CD4-positive, alpha-beta memory T cell (primary cell): ENCODE data around the gene GAB4. TPM values are rescaled to one million over a fixed set of nuclear protein-coding genes. Genes with fewer than 3 reads are reported as not detected.
"Not testable (repeated sequence)": the region's sequence is repeated elsewhere in the genome, so short reads cannot be mapped to it uniquely, and the experiment has no call there.

Source experiments
- CTCF ChIA-PET: fragments of 350-600 bp; sonication (Branson Sonifier 250); formaldehyde crosslinking; loops from one replicate; lab custom pipeline; 2021; ENCODE audit warnings: inconsistent platforms; ENCODE audit not compliant: partially characterized antibody; lab: Charles Lee
- POLR2A ChIA-PET: fragments of 350-600 bp; sonication (Branson Sonifier 250); formaldehyde crosslinking; loops from one replicate; lab custom pipeline; 2021; ENCODE audit not compliant: partially characterized antibody; lab: Charles Lee
- DNase-seq, 5 donors: peaks; one replicate each; pipeline versions ENCODE4 v3.0.0 to v3.0.0-alpha.2; 2020 to 2022; ENCODE audit warnings: mixed read lengths in 1 of 5
- H3K27ac ChIP-seq: one replicate; pipeline ENCODE4 v1.7.0; 2013; ENCODE audit warnings: low read depth, low read length
- H3K27me3 ChIP-seq: 2 replicates; pipeline ENCODE4 v1.7.0; 2013; ENCODE audit warnings: mild to moderate bottlenecking, low read length, moderate library complexity; ENCODE audit not compliant: insufficient read depth
- H3K36me3 ChIP-seq: 2 replicates; pipeline ENCODE4 v1.7.0; 2013; ENCODE audit warnings: mild to moderate bottlenecking, low read length, moderate library complexity; ENCODE audit not compliant: insufficient read depth
- H3K4me1 ChIP-seq: 2 replicates; pipeline ENCODE4 v1.7.0; 2013; ENCODE audit warnings: mild to moderate bottlenecking, low read length, moderate library complexity; ENCODE audit not compliant: insufficient read depth
- H3K4me3 ChIP-seq, 2 donors: one replicate each; pipeline ENCODE4 v1.7.0; 2013; ENCODE audit warnings: low read length in 2 of 2, mild to moderate bottlenecking in 1 of 2
- H3K9me3 ChIP-seq, 2 donors: one replicate each; pipeline ENCODE4 v1.7.0; 2013; ENCODE audit warnings: low read length in 2 of 2, control low read depth in 1 of 2; ENCODE audit not compliant: control insufficient read depth in 1 of 2
- H3K27ac Mint-ChIP-seq, 7 donors: one replicate each; pipeline ENCODE4 v1.8.0; 2020 to 2021; ENCODE audit warnings: mixed read lengths in 7 of 7, mild to moderate bottlenecking in 6 of 7, inconsistent platforms in 3 of 7, moderate library complexity in 3 of 7
- H3K27me3 Mint-ChIP-seq, 2 donors: one replicate each; pipeline ENCODE4 v1.8.0; 2020 to 2021; ENCODE audit warnings: mixed read lengths in 2 of 2
- H3K36me3 Mint-ChIP-seq, 2 donors: one replicate each; pipeline ENCODE4 v1.8.0; 2020 to 2021; ENCODE audit warnings: mixed read lengths in 2 of 2, inconsistent platforms in 1 of 2, mild to moderate bottlenecking in 1 of 2
- H3K4me1 Mint-ChIP-seq, 4 donors: one replicate each; pipeline ENCODE4 v1.8.0; 2020 to 2021; ENCODE audit warnings: mixed read lengths in 4 of 4, mild to moderate bottlenecking in 1 of 4
- H3K4me3 Mint-ChIP-seq, 8 donors: one replicate each; pipeline ENCODE4 v1.8.0; 2020 to 2021; ENCODE audit warnings: mixed read lengths in 8 of 8, mild to moderate bottlenecking in 7 of 8, moderate library complexity in 6 of 8, inconsistent platforms in 3 of 8
- H3K9me3 Mint-ChIP-seq, 8 donors: one replicate each; pipeline ENCODE4 v1.8.0; 2020 to 2021; ENCODE audit warnings: mixed read lengths in 8 of 8, mild to moderate bottlenecking in 5 of 8, inconsistent platforms in 3 of 8, moderate library complexity in 1 of 8
- intact Hi-C: fragments of 100-400 bp; cut with micrococcal nuclease; formaldehyde crosslinking; loops from one replicate; pipeline ENCODE4 v1.15.1; 2023
- polyA plus RNA-seq, 2 donors: library from polyadenylated mRNA; unstranded; fragments of 300-500 nt; fragmentation: Illumina TruSeq; gene quantifications; one replicate each; pipeline ENCODE4 v1.2.3, GENCODE V29; 2021
- total RNA-seq, 2 experiments: library from RNA; stranded (reverse); gene quantifications; one replicate each; pipeline ENCODE4 v1.2.3, GENCODE V29; 2021

The GAB4 gene
- total and polyA plus RNA-seq, 4 experiments from 2014 or later = not detected

DNA sequence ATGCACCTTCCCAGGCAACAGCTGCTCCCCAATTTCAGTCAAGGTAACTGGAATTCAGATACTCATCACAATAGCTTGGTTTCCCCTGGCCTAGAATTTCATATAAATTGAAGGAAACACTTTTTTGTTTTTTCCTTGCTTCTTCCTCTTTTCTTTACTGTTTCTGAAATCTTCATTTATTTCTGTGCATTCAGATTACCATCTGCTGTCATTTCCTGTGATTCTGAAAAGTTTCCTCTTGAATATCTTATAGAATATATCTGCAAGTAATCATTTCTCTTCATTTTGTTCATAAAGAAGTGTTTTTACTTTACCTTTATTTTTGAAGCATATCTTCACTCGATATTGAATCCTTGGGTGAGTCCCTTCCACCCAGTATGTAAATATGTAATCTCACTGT lies 85.3 kb downstream of the GAB4 start:
- no peaks in the 10 kb centered on the region for H3K27me3 ChIP-seq
- Mint-ChIP-seq H3K4me3 (no peak overlapping the region), H3K4me1 (no peaks in the 10 kb centered on the region), H3K36me3 (no peaks in the 10 kb centered on the region), H3K9me3 (no peaks in the 10 kb centered on the region), H3K27me3 (peaks cover 15 to 17% of the 10 kb centered on the region in 2 donors), H3K27ac (no peak overlapping the region)
- intact Hi-C loops = no loop called here
- ChIA-PET POLR2A (no interaction called here), CTCF (no interaction called here)
- H3K4me1 ChIP-seq = no peaks in the 10 kb centered on the region
- H3K9me3 ChIP-seq = no peaks in the 10 kb centered on the region
- no peaks in the 10 kb centered on the region for H3K36me3 ChIP-seq
- H3K4me3 ChIP-seq = no peak overlapping the region
- H3K27ac ChIP-seq = no peak overlapping the region
- no peak for DNase-seq

DNA sequence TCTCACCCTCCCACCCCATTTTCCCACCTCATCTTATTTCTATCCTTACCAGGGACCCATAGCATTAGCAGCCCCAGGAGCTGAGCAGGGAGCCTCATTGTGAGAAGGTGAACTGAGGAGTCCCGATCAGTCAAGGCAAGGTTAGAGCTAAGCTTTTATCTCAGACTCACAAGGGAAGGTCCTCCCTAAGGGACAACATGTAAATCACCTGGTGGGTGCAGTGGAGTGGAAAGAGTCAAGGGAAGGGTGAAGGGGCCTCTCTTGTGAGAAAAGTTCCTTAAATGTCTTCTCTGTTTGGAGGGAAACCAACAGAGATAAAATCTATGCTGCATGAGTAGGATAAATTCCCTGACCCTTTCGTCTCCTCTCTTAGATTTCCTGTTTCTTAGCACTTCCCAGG lies 85.9 kb downstream of the GAB4 start:
- Mint-ChIP-seq H3K27me3 (peaks cover 20 to 22% of the 10 kb centered on the region in 2 donors), H3K4me3 (no peak overlapping the region), H3K9me3 (no peaks in the 10 kb centered on the region), H3K27ac (no peak overlapping the region), H3K36me3 (no peaks in the 10 kb centered on the region), H3K4me1 (peaks cover 0 to 2% (median 0%) of the 10 kb centered on the region in 4 donors)
- intact Hi-C loops = no loop called here
- H3K9me3 ChIP-seq = no peaks in the 10 kb centered on the region
- DNase-seq = no peak
- no peak overlapping the region for H3K4me3 ChIP-seq
- no peaks in the 10 kb centered on the region for H3K27me3 ChIP-seq
- CTCF ChIA-PET = no interaction called here
- POLR2A ChIA-PET = no interaction called here
- H3K36me3 ChIP-seq = no peaks in the 10 kb centered on the region
- H3K27ac ChIP-seq = no peak overlapping the region
- no peaks in the 10 kb centered on the region for H3K4me1 ChIP-seq

DNA sequence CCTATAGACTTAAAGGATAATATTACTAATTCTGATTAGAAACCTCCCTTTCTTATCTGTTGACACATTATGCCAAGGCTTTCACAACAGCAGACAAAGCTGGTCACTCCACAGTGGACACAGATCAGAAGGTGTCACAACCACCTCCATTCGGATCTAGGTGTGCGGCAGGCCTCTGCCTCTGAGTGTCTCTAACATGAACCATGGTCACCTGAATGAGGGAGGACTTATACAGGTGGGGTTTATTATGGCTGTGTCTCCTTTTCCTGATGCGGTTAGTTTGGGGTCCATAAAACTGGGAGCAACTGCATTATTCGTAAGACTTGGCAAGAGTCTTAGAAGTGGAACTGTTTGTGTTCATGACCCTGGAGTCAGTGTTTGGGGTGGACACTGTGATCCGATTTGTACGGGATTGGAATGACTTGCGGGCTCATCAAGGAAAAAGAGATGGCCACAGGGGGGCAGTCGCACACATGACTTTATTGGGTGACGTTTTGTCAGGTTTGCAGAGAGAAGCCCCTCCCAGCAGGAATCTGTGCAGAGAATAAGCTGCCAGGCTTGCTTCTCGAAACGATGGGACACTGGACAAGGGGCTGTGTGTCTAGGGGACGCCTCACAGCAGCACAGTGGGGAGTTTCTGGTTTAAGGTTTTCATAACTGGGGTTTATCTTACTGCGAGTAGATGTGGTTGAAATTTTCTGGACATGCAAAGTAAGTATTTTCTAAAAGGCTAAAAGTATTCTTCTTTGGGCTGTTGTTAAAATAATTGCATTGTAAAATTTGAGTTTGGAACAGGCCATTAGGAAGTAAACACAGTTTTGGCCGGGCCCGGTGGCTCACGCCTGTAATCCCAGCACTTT lies 90.6 kb downstream of the GAB4 start:
- no peaks in the 10 kb centered on the region for H3K4me1 ChIP-seq
- H3K36me3 ChIP-seq = no peaks in the 10 kb centered on the region
- POLR2A ChIA-PET = no interaction called here
- H3K9me3 ChIP-seq = no peaks in the 10 kb centered on the region
- Mint-ChIP-seq H3K27me3 (peaks cover 20 to 29% of the 10 kb centered on the region in 2 donors), H3K9me3 (no peaks in the 10 kb centered on the region), H3K4me1 (peaks cover 0 to 2% (median 0%) of the 10 kb centered on the region in 4 donors), H3K27ac (no peak overlapping the region), H3K4me3 (no peak overlapping the region), H3K36me3 (no peaks in the 10 kb centered on the region)
- no peaks in the 10 kb centered on the region for H3K27me3 ChIP-seq
- H3K27ac ChIP-seq = no peak overlapping the region
- CTCF ChIA-PET = interaction anchor here (0.8 to 4.1 kb wide), 6 partner anchors 9 to 585 kb away, joined by 3 to 36 read pairs (median 6); no protein-coding TSS in a partner anchor
- H3K4me3 ChIP-seq = no peak overlapping the region
- peak in 4 of 5 donors; percentile 14 to 28 (median 25) for DNase-seq
- intact Hi-C loops = loop anchor here (5.0 kb wide), 1 partner anchor 255 kb away; no protein-coding TSS in a partner anchor

DNA sequence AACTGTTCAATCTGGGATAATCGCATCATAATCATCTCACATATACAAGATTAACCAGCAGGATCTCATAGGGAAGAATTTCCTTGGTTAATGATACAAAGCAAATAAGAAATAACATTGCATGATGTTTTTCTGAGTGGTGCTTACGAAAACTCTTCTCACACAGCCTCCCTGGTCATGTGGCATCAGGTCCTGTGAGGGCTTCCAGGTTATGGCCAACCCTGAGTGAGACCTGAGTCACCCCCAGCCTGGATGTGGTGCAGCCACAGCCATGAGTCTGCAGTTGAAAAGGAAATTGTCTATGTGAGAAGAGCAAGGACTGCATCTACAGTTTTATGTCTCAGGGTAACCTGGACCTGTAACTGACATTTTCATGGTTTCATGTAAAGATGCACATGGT lies 92.3 kb downstream of the GAB4 start:
- no peak for DNase-seq
- H3K27ac ChIP-seq = no peak overlapping the region
- no peaks in the 10 kb centered on the region for H3K27me3 ChIP-seq
- Mint-ChIP-seq H3K4me3 (no peak overlapping the region), H3K9me3 (no peaks in the 10 kb centered on the region), H3K36me3 (no peaks in the 10 kb centered on the region), H3K4me1 (peaks cover 0 to 2% (median 0%) of the 10 kb centered on the region in 4 donors), H3K27me3 (peaks cover 25 to 26% of the 10 kb centered on the region in 2 donors), H3K27ac (no peak overlapping the region)
- intact Hi-C loops = loop anchor here (5.0 kb wide), 1 partner anchor 257 kb away; no protein-coding TSS in a partner anchor
- no peak overlapping the region for H3K4me3 ChIP-seq
- H3K36me3 ChIP-seq = no peaks in the 10 kb centered on the region
- POLR2A ChIA-PET = no interaction called here
- no peaks in the 10 kb centered on the region for H3K4me1 ChIP-seq
- CTCF ChIA-PET = interaction anchor here (1.4 to 4.1 kb wide), 2 partner anchors 138 to 142 kb away, joined by 3 to 36 read pairs; no protein-coding TSS in a partner anchor
- H3K9me3 ChIP-seq = no peaks in the 10 kb centered on the region

DNA sequence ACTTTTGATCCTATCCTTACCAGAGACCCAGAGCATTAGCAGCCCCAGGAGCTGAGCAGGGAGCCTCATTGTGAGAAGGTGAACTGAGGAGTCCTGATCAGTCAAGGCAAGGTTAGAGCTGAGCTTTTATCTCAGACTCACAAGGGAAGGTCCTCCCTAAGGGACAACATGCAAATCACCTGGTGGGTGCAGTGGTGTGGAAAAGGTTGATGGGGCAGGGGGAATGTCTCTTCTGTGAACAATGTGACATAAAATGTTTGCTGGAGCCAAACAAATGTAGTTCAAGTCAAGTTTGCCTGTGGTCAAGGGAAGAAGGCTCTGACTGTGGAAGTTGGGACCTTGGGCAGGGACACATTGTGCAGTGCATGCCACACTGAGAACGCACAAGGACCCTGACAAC lies 93.1 kb downstream of the GAB4 start:
- CTCF ChIA-PET = not testable (repeated sequence)

DNA sequence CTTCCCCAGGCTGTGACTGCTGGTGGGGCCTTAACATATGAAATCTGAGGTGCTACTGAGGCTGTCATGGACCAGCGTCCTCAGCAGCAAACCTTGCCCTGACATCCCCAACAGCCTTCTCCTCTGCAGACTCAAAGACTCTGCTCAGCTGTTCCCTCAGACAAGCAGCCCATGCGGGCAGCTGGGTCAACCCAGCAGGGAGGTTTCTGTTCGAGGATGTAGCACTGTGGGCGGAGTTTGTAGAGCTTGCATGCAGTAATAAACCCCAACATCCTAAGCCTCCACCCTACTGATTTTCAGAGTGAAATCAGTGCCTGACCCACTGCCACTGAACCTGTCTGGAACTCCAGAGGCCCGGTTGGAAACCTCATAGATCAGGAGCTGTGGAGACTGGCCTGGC lies 94.0 kb downstream of the GAB4 start:
- H3K4me3 Mint-ChIP-seq = no peak overlapping the region
- H3K36me3 Mint-ChIP-seq = no peaks in the 10 kb centered on the region
- DNase-seq = no peak
- H3K27ac Mint-ChIP-seq = no peak overlapping the region
- Histone ChIP-seq H3K4me3 (no peak overlapping the region), H3K27ac (no peak overlapping the region), H3K27me3 (no peaks in the 10 kb centered on the region), H3K4me1 (no peaks in the 10 kb centered on the region), H3K36me3 (no peaks in the 10 kb centered on the region), H3K9me3 (no peaks in the 10 kb centered on the region)
- CTCF ChIA-PET = interaction anchor here (1.1 kb wide), 1 partner anchor 588 kb away, joined by 3 read pairs; no protein-coding TSS in a partner anchor
- POLR2A ChIA-PET = no interaction called here
- intact Hi-C loops = no loop called here
- no peaks in the 10 kb centered on the region for H3K9me3 Mint-ChIP-seq
- peaks cover 19 to 23% of the 10 kb centered on the region in 2 donors for H3K27me3 Mint-ChIP-seq
- H3K4me1 Mint-ChIP-seq = peaks cover 0 to 2% (median 0%) of the 10 kb centered on the region in 4 donors

More for the DNA sequence above, 93.1 kb downstream of the GAB4 start:
- H3K4me1 ChIP-seq, POLR2A ChIA-PET, H3K27me3 ChIP-seq, H3K4me1 Mint-ChIP-seq, DNase-seq, H3K27ac ChIP-seq, H3K9me3 ChIP-seq, H3K9me3 Mint-ChIP-seq, H3K36me3 Mint-ChIP-seq, H3K36me3 ChIP-seq, H3K4me3 Mint-ChIP-seq, H3K4me3 ChIP-seq, H3K27ac Mint-ChIP-seq: not testable (repeated sequence)
- intact Hi-C loops = loop anchor here (5.0 kb wide), 1 partner anchor 257 kb away; no protein-coding TSS in a partner anchor
- H3K27me3 Mint-ChIP-seq = peaks cover 22 to 23% of the 10 kb centered on the region in 2 donors

DNA sequence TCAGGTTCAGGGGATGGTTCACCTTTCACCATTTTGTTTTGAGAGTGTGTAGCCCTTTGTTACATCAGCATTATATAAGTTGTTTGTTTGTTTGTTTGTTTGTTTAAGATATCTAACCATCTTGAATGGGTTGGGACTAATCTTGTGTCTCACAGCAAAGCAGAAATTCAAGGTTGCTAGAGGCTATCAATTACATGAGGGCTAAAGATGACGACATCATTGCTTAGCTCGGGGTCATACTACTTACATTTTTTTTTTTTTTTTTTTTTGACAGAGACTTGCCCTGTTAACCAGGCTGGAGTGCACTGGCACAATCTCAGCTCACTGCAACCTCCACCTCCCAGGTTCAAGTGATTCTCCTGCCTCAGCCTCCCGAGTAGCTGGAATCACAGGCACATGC lies 95.7 kb downstream of the GAB4 start:
- POLR2A ChIA-PET = no interaction called here
- DNase-seq = no peak
- Histone ChIP-seq H3K27me3 (no peaks in the 10 kb centered on the region), H3K9me3 (no peaks in the 10 kb centered on the region), H3K4me3 (no peak overlapping the region), H3K4me1 (no peaks in the 10 kb centered on the region), H3K36me3 (no peaks in the 10 kb centered on the region), H3K27ac (no peak overlapping the region)
- intact Hi-C loops = no loop called here
- Mint-ChIP-seq H3K4me1 (peaks cover 0 to under 1% (median 0%) of the 10 kb centered on the region in 4 donors), H3K4me3 (no peak overlapping the region), H3K27me3 (peaks cover 17 to 23% of the 10 kb centered on the region in 2 donors), H3K36me3 (no peaks in the 10 kb centered on the region), H3K27ac (no peak overlapping the region), H3K9me3 (no peaks in the 10 kb centered on the region)
- CTCF ChIA-PET = interaction anchor here (0.6 to 1.4 kb wide), 2 partner anchors 146 to 172 kb away, joined by 3 to 4 read pairs; no protein-coding TSS in a partner anchor
